Upper lobe of left lung (tissue), 4 donors: ENCODE results near the gene PARD6A.

Experiments used
- EP300 ChIP-seq, 4 donors: sonication (generic); formaldehyde crosslinking; IDR thresholded peaks; one replicate each; pipeline ENCODE4 v1.5.1; 2017; ENCODE audit warnings: antibody characterized with exemption in 4 of 4, control low read depth in 2 of 4
- POLR2A ChIP-seq, 4 donors: fragments of 450-650 bp; IDR thresholded peaks; one replicate each; pipeline ENCODE4 v1.5.1; 2016 to 2017; ENCODE audit warnings: antibody characterized with exemption in 4 of 4, mild to moderate bottlenecking in 2 of 4
- POLR2AphosphoS5 ChIP-seq, 2 donors: sonication (generic); formaldehyde crosslinking; IDR thresholded peaks; one replicate each; pipeline ENCODE4 v1.5.1; 2017; ENCODE audit warnings: antibody characterized with exemption in 2 of 2
- TF ChIP-seq, protein P1 (sequence below), 6 experiments: fragments of 450-650 bp in 4 of 6; fragments of 200-600 bp in 2 of 6; sonication (generic) in 2 of 6; IDR thresholded peaks; one replicate each; pipeline ENCODE4 v1.5.1; 2016 to 2019; ENCODE audit warnings: antibody characterized with exemption in 6 of 6

DNA sequence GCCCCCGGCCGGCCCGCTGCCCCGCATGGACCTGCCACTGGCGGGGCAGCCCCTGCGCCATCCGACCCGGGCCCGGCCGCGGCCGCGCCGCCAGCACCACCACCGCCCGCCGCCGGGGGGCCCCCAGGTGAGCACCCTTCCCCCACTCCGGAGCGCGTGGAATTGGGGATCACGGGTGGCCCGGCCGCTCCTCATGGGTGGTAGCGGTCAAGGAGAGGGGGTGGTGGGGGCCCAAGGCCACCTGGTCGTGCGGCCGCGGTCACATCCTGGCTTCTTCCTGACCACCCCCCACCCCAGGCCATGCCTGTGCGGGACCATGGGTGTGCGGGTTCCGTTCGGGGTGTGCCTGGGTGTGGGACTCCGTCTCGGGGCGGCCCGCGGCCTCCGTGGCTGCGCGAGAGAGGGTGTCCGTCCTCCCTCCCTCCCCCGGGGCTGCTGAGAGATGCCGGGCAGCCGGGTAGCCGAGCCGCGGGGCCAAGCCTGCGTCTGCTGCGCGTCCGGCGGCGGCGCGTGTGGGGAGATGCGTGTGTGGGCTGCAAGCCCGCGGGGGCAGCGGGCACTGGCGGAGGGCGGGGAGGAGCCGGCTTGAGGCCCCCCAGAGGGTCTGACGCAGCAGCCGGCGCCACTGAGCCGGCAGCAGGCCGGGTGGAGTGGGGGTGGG is 7.5 kb upstream of the PARD6A start:
- TF ChIP-seq, protein P1, sequence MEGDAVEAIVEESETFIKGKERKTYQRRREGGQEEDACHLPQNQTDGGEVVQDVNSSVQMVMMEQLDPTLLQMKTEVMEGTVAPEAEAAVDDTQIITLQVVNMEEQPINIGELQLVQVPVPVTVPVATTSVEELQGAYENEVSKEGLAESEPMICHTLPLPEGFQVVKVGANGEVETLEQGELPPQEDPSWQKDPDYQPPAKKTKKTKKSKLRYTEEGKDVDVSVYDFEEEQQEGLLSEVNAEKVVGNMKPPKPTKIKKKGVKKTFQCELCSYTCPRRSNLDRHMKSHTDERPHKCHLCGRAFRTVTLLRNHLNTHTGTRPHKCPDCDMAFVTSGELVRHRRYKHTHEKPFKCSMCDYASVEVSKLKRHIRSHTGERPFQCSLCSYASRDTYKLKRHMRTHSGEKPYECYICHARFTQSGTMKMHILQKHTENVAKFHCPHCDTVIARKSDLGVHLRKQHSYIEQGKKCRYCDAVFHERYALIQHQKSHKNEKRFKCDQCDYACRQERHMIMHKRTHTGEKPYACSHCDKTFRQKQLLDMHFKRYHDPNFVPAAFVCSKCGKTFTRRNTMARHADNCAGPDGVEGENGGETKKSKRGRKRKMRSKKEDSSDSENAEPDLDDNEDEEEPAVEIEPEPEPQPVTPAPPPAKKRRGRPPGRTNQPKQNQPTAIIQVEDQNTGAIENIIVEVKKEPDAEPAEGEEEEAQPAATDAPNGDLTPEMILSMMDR (IDR thresholded peaks at IDR 0.05): peak in 1 of 6 experiments; percentile 59
- TF ChIP-seq EP300 (IDR thresholded peaks at IDR 0.05) (no peak), POLR2A (IDR thresholded peaks at IDR 0.05) (no peak), POLR2AphosphoS5 (IDR thresholded peaks at IDR 0.05) (no peak)
